COLO829 (cell line): Measurements from ENCODE around the gene NRG2.

Experiments
- DNase-seq: peaks from one replicate; pipeline ENCODE4 v3.0.0; 2012; ENCODE audit warnings: low spot score

Gene NRG2

GRCh38 chr5:140010798-140011197 is 32.3 kb downstream of the NRG2 start:
- no peak for DNase-seq

- no peak for DNase-seq
Measured at GRCh38 chr5:140007311-140007710, 35.8 kb downstream of the NRG2 start.

- no peak for DNase-seq
Measured at GRCh38 chr5:140005145-140005591, 37.9 kb downstream of the NRG2 start.

GRCh38 chr5:140004174-140004573 is 38.9 kb downstream of the NRG2 start:
- DNase-seq: no peak

GRCh38 chr5:140003519-140003918 is 39.6 kb downstream of the NRG2 start:
- DNase-seq: no peak

- DNase-seq: no peak
Measured at GRCh38 chr5:140000332-140000731, 42.8 kb downstream of the NRG2 start.

- DNase-seq: no peak
Measured at GRCh38 chr5:139998837-139999236, 44.3 kb downstream of the NRG2 start.

GRCh38 chr5:139997276-139997675 is 45.8 kb downstream of the NRG2 start:
- no peak for DNase-seq

GRCh38 chr5:139995929-139996328 is 47.2 kb downstream of the NRG2 start:
- DNase-seq: no peak

GRCh38 chr5:139994234-139994633 is 48.9 kb downstream of the NRG2 start:
- no peak for DNase-seq

GRCh38 chr5:139985733-139986132 is 57.4 kb downstream of the NRG2 start:
- DNase-seq: peak; percentile 70

- DNase-seq: no peak
Measured at GRCh38 chr5:139985290-139985689, 57.8 kb downstream of the NRG2 start.

GRCh38 chr5:139984816-139985215 is 58.3 kb downstream of the NRG2 start:
- DNase-seq: no peak

GRCh38 chr5:139982975-139983240 is 60.2 kb downstream of the NRG2 start:
- no peak for DNase-seq

GRCh38 chr5:139982157-139982974 is 60.7 kb downstream of the NRG2 start:
- DNase-seq: peak; percentile 74

- DNase-seq: no peak
Measured at GRCh38 chr5:139980765-139981164, 62.3 kb downstream of the NRG2 start.

- DNase-seq: no peak
Measured at GRCh38 chr5:139979943-139980342, 63.2 kb downstream of the NRG2 start.

- no peak for DNase-seq
Measured at GRCh38 chr5:139979518-139979917, 63.6 kb downstream of the NRG2 start.

GRCh38 chr5:139976703-139977102 is 66.4 kb downstream of the NRG2 start:
- no peak for DNase-seq

GRCh38 chr5:139975942-139976341 is 67.2 kb downstream of the NRG2 start:
- DNase-seq: no peak

- no peak for DNase-seq
Measured at GRCh38 chr5:139975306-139975705, 67.8 kb downstream of the NRG2 start.

- DNase-seq: no peak
Measured at GRCh38 chr5:139974661-139975060, 68.4 kb downstream of the NRG2 start.

- no peak for DNase-seq
Measured at GRCh38 chr5:139971202-139971725, 71.8 kb downstream of the NRG2 start.

GRCh38 chr5:139969318-139969717 is 73.8 kb downstream of the NRG2 start:
- no peak for DNase-seq
